Astrocyte of the spinal cord (primary cell): Measurements from ENCODE around the gene TRNP1.

ENCODE experiments used
- DNase-seq: peaks from one replicate; pipeline ENCODE4 v3.0.0; 2011; ENCODE audit warnings: low read depth, low spot score
- H3K4me3 ChIP-seq: 2 replicates; pipeline ENCODE4 v1.5.1; 2011; ENCODE audit warnings: low read depth, mild to moderate bottlenecking, low read length, moderate library complexity
- CTCF ChIP-seq: IDR thresholded peaks from 2 replicates; pipeline ENCODE4 v1.5.1; 2012; ENCODE audit warnings: low read depth, mild to moderate bottlenecking, low read length, inconsistent platforms
- in situ Hi-C: cut with HindIII; loops from 2 replicates; pipeline ENCODE4 v1.10.0; 2017; ENCODE audit warnings: low sequenced_read_pairs

TRNP1 gene

GRCh38 chr1:26994020-26994786 lies 711 bp downstream of the TRNP1 start:
- DNase-seq = no peak
- TF ChIP-seq CTCF = no peak
- peak overlapping the region; percentile 71 for H3K4me3 ChIP-seq
- in situ Hi-C loops = no loop called here

GRCh38 chr1:26994787-26995517 lies 1.5 kb downstream of the TRNP1 start:
- TF ChIP-seq CTCF = no peak
- in situ Hi-C loops = no loop called here
- H3K4me3 ChIP-seq = peak overlapping the region; percentile 71
- DNase-seq = no peak

- H3K4me3 ChIP-seq = peak overlapping the region; percentile 12
- no peak for TF ChIP-seq CTCF
- in situ Hi-C loops = no loop called here
- DNase-seq = no peak
Observed at GRCh38 chr1:26996024-26996423, 2.5 kb downstream of the TRNP1 start.

- DNase-seq = no peak
- no peak overlapping the region for H3K4me3 ChIP-seq
- no peak for TF ChIP-seq CTCF
- in situ Hi-C loops = no loop called here
Observed at GRCh38 chr1:26996665-26997064, 3.2 kb downstream of the TRNP1 start.

- TF ChIP-seq CTCF = no peak
- in situ Hi-C loops = no loop called here
- peak; percentile 53 for DNase-seq
- H3K4me3 ChIP-seq = no peak overlapping the region
Observed at GRCh38 chr1:26998429-26999300, 5.2 kb downstream of the TRNP1 start.

- no peak overlapping the region for H3K4me3 ChIP-seq
Observed at GRCh38 chr1:26999440-26999987, 6.0 kb downstream of the TRNP1 start.

More at GRCh38 chr1:26999440-26999987, 6.0 kb downstream of the TRNP1 start:
- peak; percentile 20 for TF ChIP-seq CTCF
- DNase-seq = peak; percentile 96
- in situ Hi-C loops = no loop called here
